Liver (tissue), 9 donors: ENCODE data around the gene PLXNB2. TPM values are rescaled to one million over a fixed set of nuclear protein-coding genes. Genes with fewer than 3 reads are reported as not detected.

ENCODE experiments used
- DNase-seq: peaks from one replicate; pipeline ENCODE4 v3.0.0-alpha.2; 2017; ENCODE audit warnings: low spot score
- H3K27ac ChIP-seq, 2 donors: one replicate each; pipeline ENCODE4 v1.7.0; 2013; ENCODE audit warnings: inconsistent platforms in 2 of 2, low read length in 2 of 2, control low read depth in 1 of 2, low read depth in 1 of 2, mild to moderate bottlenecking in 1 of 2
- H3K27me3 ChIP-seq, 4 donors: one replicate each; pipeline versions ENCODE4 v1.6.1 to v1.7.0; 2013; ENCODE audit warnings: low read length in 3 of 4, inconsistent platforms in 1 of 4, mild to moderate bottlenecking in 1 of 4, moderate library complexity in 1 of 4; ENCODE audit not compliant: control insufficient read depth in 4 of 4, insufficient read depth in 4 of 4
- H3K36me3 ChIP-seq, 4 donors: one replicate each; pipeline versions ENCODE4 v1.6.1 to v1.7.0; 2013; ENCODE audit warnings: low read length in 3 of 4, mild to moderate bottlenecking in 3 of 4, low read depth in 1 of 4, moderate library complexity in 1 of 4; ENCODE audit not compliant: control insufficient read depth in 4 of 4, insufficient read depth in 3 of 4
- H3K4me1 ChIP-seq, 4 donors: one replicate each; pipeline versions ENCODE4 v1.6.1 to v1.7.0; 2013; ENCODE audit warnings: low read length in 3 of 4, mild to moderate bottlenecking in 3 of 4, moderate library complexity in 1 of 4; ENCODE audit not compliant: control insufficient read depth in 4 of 4, insufficient read depth in 4 of 4
- H3K4me3 ChIP-seq, 3 donors: one replicate each; pipeline versions ENCODE4 v1.6.1 to v1.7.0; 2013; ENCODE audit warnings: low read length in 3 of 3, control low read depth in 1 of 3, low read depth in 1 of 3, mild to moderate bottlenecking in 1 of 3
- H3K9ac ChIP-seq, 2 donors: one replicate each; pipeline ENCODE4 v1.7.0; 2013; ENCODE audit warnings: low read length in 2 of 2, mild to moderate bottlenecking in 2 of 2, moderate library complexity in 2 of 2, control low read depth in 1 of 2, low read depth in 1 of 2
- H3K9me3 ChIP-seq, 4 donors: one replicate each; pipeline versions ENCODE4 v1.6.1 to v1.7.0; 2013; ENCODE audit warnings: low read length in 3 of 4; ENCODE audit not compliant: control insufficient read depth in 4 of 4
- ATF3 ChIP-seq: IDR thresholded peaks from 2 replicates; pipeline ENCODE4 v1.6.1; 2016; ENCODE audit warnings: antibody characterized with exemption
- CTCF ChIP-seq: fragments of 150-350 bp; IDR thresholded peaks from 2 replicates; pipeline ENCODE4 v1.5.1; 2017; ENCODE audit warnings: improper control_type of control experiment, low read depth, low read length; ENCODE audit not compliant: missing input control
- EGR1 ChIP-seq, 2 donors: IDR thresholded peaks; 2 replicates each; pipeline ENCODE4 v1.6.1; 2016 to 2018; ENCODE audit warnings: antibody characterized with exemption in 2 of 2, low read depth in 2 of 2
- FOXA1 ChIP-seq: IDR thresholded peaks from 2 replicates; pipeline ENCODE4 v1.6.1; 2016; ENCODE audit warnings: antibody characterized with exemption
- FOXA2 ChIP-seq: IDR thresholded peaks from 2 replicates; pipeline ENCODE4 v1.6.1; 2016; ENCODE audit warnings: antibody characterized with exemption
- GABPA ChIP-seq, 2 donors: IDR thresholded peaks in 1 of 2; conservative IDR thresholded peaks in 1 of 2; 2 replicates each; pipeline ENCODE4 v1.6.1; 2016; ENCODE audit warnings: antibody characterized with exemption in 2 of 2, mild to moderate bottlenecking in 1 of 2, moderate library complexity in 1 of 2
- HNF4A ChIP-seq, 2 donors: conservative IDR thresholded peaks; 2 replicates each; pipeline ENCODE4 v1.6.1; 2016; ENCODE audit warnings: antibody characterized with exemption in 2 of 2, mild to moderate bottlenecking in 2 of 2
- JUND ChIP-seq, 2 donors: IDR thresholded peaks; 2 replicates each; pipeline ENCODE4 v1.6.1; 2016; ENCODE audit warnings: antibody characterized with exemption in 2 of 2
- MAX ChIP-seq: IDR thresholded peaks from 2 replicates; pipeline ENCODE4 v1.6.1; 2016; ENCODE audit warnings: antibody characterized with exemption
- NR2F2 ChIP-seq: IDR thresholded peaks from 2 replicates; pipeline ENCODE4 v1.6.1; 2016; ENCODE audit warnings: antibody characterized with exemption
- RAD21 ChIP-seq, 2 donors: IDR thresholded peaks; 2 replicates each; pipeline ENCODE4 v1.6.1; 2016; ENCODE audit warnings: antibody characterized with exemption in 2 of 2, mild to moderate bottlenecking in 2 of 2
- REST ChIP-seq: IDR thresholded peaks from 2 replicates; pipeline ENCODE4 v1.6.1; 2016; ENCODE audit warnings: antibody characterized with exemption, mild to moderate bottlenecking
- RXRA ChIP-seq, 2 donors: IDR thresholded peaks; 2 replicates each; pipeline ENCODE4 v1.6.1; 2017 to 2018; ENCODE audit warnings: antibody characterized with exemption in 2 of 2, mild to moderate bottlenecking in 1 of 2
- SP1 ChIP-seq: IDR thresholded peaks from 2 replicates; pipeline ENCODE4 v1.6.1; 2018; ENCODE audit warnings: antibody characterized with exemption, mild to moderate bottlenecking
- TAF1 ChIP-seq: conservative IDR thresholded peaks from 2 replicates; pipeline ENCODE4 v1.6.1; 2016; ENCODE audit warnings: antibody characterized with exemption, mild to moderate bottlenecking
- YY1 ChIP-seq: IDR thresholded peaks from 2 replicates; pipeline ENCODE4 v1.6.1; 2016; ENCODE audit warnings: antibody characterized with exemption, mild to moderate bottlenecking
- ZBTB33 ChIP-seq: IDR thresholded peaks from 2 replicates; pipeline ENCODE4 v1.6.1; 2016; ENCODE audit warnings: antibody characterized with exemption
- WGBS: extraction: QIAGEN DNeasy Blood & Tissue Kit; methylation state at CpG from one replicate; pipeline ENCODE4 v1.1.7; 2013; 5-methylcytosine and 5-hydroxymethylcytosine counted together
- polyA plus RNA-seq, 2 donors: library from polyadenylated mRNA; stranded (reverse) in 1 of 2; unstranded in 1 of 2; fragments of 200-250 nt in 1 of 2; fragments of >200 nt in 1 of 2; fragmentation: Nextera tagmentation in 1 of 2; extraction: Ambion mirVana in 1 of 2; gene quantifications; one replicate each; pipeline versions ENCODE4 v1.2.1 to v1.2.3, GENCODE V29; 2013 to 2015
- total RNA-seq, 2 donors: library from RNA; depleted of rRNA; stranded (reverse); fragments of >200 nt; gene quantifications; one replicate each; pipeline ENCODE4 v1.2.3, GENCODE V29; 2014
- donor health status: healthy.
- donor health status: healthy.
- donor health status: healthy.
- donor health status: healthy.
- donor health status: healthy.

The PLXNB2 gene
- total and polyA plus RNA-seq, 4 donors, result 28.8 to 95.7 (median 73.9) TPM

- Histone ChIP-seq H3K4me3 (no peak overlapping the region), H3K36me3 (peaks cover 14 to 80% (median 37%) of the 10 kb centered on the region in 4 donors), H3K9ac (no peak overlapping the region), H3K27me3 (no peaks in the 10 kb centered on the region), H3K27ac (no peak overlapping the region), H3K9me3 (no peaks in the 10 kb centered on the region), H3K4me1 (no peaks in the 10 kb centered on the region)
- TF ChIP-seq RAD21 (IDR thresholded peaks at IDR 0.05) (no peak), EGR1 (IDR thresholded peaks at IDR 0.05; ENCODE audit: low read depth in 2 of 2) (no peak), ZBTB33 (no peak), YY1 (no peak), MAX (no peak), FOXA2 (no peak), GABPA (IDR thresholded peaks at IDR 0.05 in 1 of 2, conservative IDR thresholded peaks at IDR 0.05 in 1 of 2) (no peak), TAF1 (no peak), SP1 (no peak), CTCF (no peak), REST (no peak), ATF3 (no peak), JUND (IDR thresholded peaks at IDR 0.05) (no peak), FOXA1 (no peak)
- no peak for DNase-seq
- WGBS, result 94% methylated on average over 30 of the region's 34 CpGs
Measured at GRCh38 chr22:50285568-50286229, 21.7 kb downstream of the PLXNB2 start.

- Histone ChIP-seq H3K9ac (no peak overlapping the region), H3K27ac (no peak overlapping the region), H3K9me3 (no peaks in the 10 kb centered on the region), H3K4me3 (no peak overlapping the region), H3K4me1 (no peaks in the 10 kb centered on the region), H3K36me3 (peaks cover 16 to 83% (median 39%) of the 10 kb centered on the region in 4 donors), H3K27me3 (no peaks in the 10 kb centered on the region)
- no peak for TF ChIP-seq FOXA1
- no peak for TF ChIP-seq NR2F2
- TF ChIP-seq CTCF, result no peak
- no peak for TF ChIP-seq SP1
- TF ChIP-seq FOXA2, result no peak
- TF ChIP-seq EGR1 (IDR thresholded peaks at IDR 0.05; ENCODE audit: low read depth in 2 of 2), result no peak
- TF ChIP-seq ZBTB33, result no peak
- no peak for TF ChIP-seq TAF1
- no peak for TF ChIP-seq JUND (IDR thresholded peaks at IDR 0.05)
- TF ChIP-seq RXRA (IDR thresholded peaks at IDR 0.05), result no peak
- no peak for TF ChIP-seq MAX
- TF ChIP-seq HNF4A (conservative IDR thresholded peaks at IDR 0.05), result no peak
- TF ChIP-seq GABPA (IDR thresholded peaks at IDR 0.05 in 1 of 2, conservative IDR thresholded peaks at IDR 0.05 in 1 of 2), result no peak
- DNase-seq, result no peak
- WGBS, result 93% methylated on average over 13 of the region's 13 CpGs
Measured at GRCh38 chr22:50284479-50284878, 23.0 kb downstream of the PLXNB2 start.
